Large intestine (tissue), 3 donors: ENCODE results near the gene CFAP157. TPM values are rescaled to one million over a fixed set of nuclear protein-coding genes. Genes with fewer than 3 reads are reported as not detected.
A peak's percentile ranks its signal among the peaks of the same experiment; 100 is the strongest.

Experiments
- DNase-seq, 2 donors: peaks; one replicate each; pipeline versions ENCODE4 v3.0.0 to v3.0.0-alpha.2; 2013
- H3K27ac ChIP-seq: one replicate; pipeline ENCODE4 v1.5.1; 2013; ENCODE audit warnings: low read length
- H3K27me3 ChIP-seq: 2 replicates; pipeline ENCODE4 v1.6.1; 2013; ENCODE audit warnings: low read length; ENCODE audit not compliant: control insufficient read depth, insufficient read depth
- H3K36me3 ChIP-seq: 2 replicates; pipeline ENCODE4 v1.6.1; 2013; ENCODE audit warnings: low read length; ENCODE audit not compliant: control insufficient read depth, insufficient read depth
- H3K4me1 ChIP-seq: one replicate; pipeline ENCODE4 v1.6.1; 2013; ENCODE audit warnings: low read length; ENCODE audit not compliant: control insufficient read depth, insufficient read depth
- H3K4me3 ChIP-seq: one replicate; pipeline ENCODE4 v1.5.1; 2013; ENCODE audit warnings: low read length
- H3K9me3 ChIP-seq: one replicate; pipeline ENCODE4 v1.6.1; 2013; ENCODE audit warnings: mild to moderate bottlenecking, low read depth, low read length, moderate library complexity; ENCODE audit not compliant: control insufficient read depth
- WGBS: methylation state at CpG from one replicate; pipeline ENCODE4 v1.1.5; 2013; ENCODE audit warnings: low lambda C conversion rate; ENCODE audit not compliant: insufficient coverage; 5-methylcytosine and 5-hydroxymethylcytosine counted together
- polyA plus RNA-seq: library from polyadenylated mRNA; unstranded; fragments of 120-200 nt; gene quantifications from one replicate; pipeline ENCODE4 v1.2.1, GENCODE V29; 2013

CFAP157 gene
- polyA plus RNA-seq, 1 donor: 0.84 TPM

DNA sequence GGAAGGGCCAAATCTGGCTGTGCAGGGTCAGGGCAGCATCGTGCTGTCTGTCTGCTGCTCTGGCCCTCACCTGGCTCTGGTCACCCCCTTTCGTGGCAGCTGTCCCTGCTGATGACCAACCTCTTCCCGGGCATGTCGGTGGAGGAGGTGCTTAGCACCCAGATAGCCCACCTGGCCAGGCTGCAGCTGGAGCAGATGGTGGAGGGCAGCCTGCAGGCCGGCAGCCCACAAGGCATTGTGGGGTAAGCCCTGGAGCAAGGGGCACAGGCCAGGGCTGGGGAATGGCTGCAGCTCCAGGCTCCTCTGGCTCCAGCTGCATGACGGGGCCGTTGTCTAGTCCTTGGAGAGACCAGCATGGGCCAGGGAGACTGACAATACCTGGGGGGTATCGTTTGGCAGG is 20.1 kb downstream of the CFAP157 start:
- Histone ChIP-seq H3K9me3 (peaks cover 3% of the 10 kb centered on the region), H3K27ac (no peak overlapping the region), H3K4me3 (no peak overlapping the region), H3K4me1 (no peaks in the 10 kb centered on the region), H3K36me3 (peaks cover 6% of the 10 kb centered on the region), H3K27me3 (no peaks in the 10 kb centered on the region)
- DNase-seq: no peak
- no CpG with 5 or more reads among the region's 8 CpGs for WGBS

DNA sequence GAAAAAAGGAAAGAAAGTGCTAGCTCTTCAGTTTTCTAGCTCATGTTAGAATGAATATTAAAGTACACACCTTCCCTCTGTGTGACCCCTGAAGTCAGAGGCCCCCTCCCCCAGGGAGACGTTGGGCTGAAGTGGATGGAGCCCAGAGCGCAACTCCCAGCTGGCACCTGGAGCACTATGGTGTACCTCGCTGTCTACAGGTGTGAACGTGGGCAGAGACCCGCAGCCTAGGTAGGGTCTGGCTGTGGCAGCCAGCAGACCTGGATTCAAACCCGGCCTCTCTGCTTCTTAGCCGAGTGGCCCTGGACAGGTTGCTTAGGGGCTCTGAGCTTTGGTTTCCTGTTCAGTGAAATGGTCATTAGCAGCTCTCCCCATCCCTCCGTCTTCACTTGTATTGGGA is 22.0 kb downstream of the CFAP157 start:
- Histone ChIP-seq H3K27ac (no peak overlapping the region), H3K4me1 (no peaks in the 10 kb centered on the region), H3K36me3 (peaks cover 20% of the 10 kb centered on the region), H3K27me3 (no peaks in the 10 kb centered on the region), H3K9me3 (peaks cover 3% of the 10 kb centered on the region), H3K4me3 (no peak overlapping the region)
- no peak for DNase-seq
- no CpG with 5 or more reads among the region's 8 CpGs for WGBS

- H3K27ac ChIP-seq: no peak overlapping the region
- WGBS: no CpG with 5 or more reads among the region's 18 CpGs
- no peak overlapping the region for H3K4me3 ChIP-seq
- peaks cover 20% of the 10 kb centered on the region for H3K36me3 ChIP-seq
- DNase-seq: no peak
- peaks cover 7% of the 10 kb centered on the region for H3K4me1 ChIP-seq
- H3K9me3 ChIP-seq: peaks cover under 1% of the 10 kb centered on the region
- H3K27me3 ChIP-seq: no peaks in the 10 kb centered on the region
Measured at GRCh38 chr9:127729522-127730256, 22.9 kb downstream of the CFAP157 start.

- no peak overlapping the region for H3K4me3 ChIP-seq
- no peaks in the 10 kb centered on the region for H3K9me3 ChIP-seq
- peaks cover 20% of the 10 kb centered on the region for H3K36me3 ChIP-seq
- no peaks in the 10 kb centered on the region for H3K27me3 ChIP-seq
- peaks cover 7% of the 10 kb centered on the region for H3K4me1 ChIP-seq
- no peak for DNase-seq
- H3K27ac ChIP-seq: no peak overlapping the region
- no CpG with 5 or more reads among the region's 9 CpGs for WGBS
Measured at GRCh38 chr9:127730262-127730661, 23.5 kb downstream of the CFAP157 start.

DNA sequence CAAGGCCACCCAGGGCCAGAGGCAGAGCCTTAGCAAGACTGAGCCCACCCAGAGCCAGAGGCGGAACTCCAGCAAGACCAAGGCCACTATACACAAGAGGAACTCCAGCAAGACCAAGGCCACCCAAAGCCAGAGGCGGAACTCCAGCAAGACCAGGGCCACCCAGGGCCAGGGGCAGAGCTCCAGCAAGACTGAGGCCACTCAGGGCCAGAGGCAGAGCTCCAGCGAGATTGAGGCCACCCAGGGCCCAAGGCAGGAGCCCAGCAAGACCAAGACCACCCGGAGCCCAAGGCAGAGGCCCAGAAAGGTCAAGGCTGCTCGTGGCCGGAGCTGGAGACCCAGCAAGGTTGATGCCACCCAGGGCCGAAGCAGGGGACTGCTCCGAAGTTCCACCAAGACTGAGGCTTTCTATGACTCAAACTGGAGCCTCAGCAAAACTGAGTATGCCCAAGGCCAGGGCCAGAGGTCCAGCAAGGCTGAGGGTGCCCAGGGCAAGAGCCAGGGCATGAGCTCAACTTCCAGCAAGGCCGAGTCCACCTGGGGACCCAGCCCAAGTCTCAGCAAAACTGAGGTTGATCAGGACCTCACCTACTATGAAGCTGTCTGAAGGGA is 24.1 kb downstream of the CFAP157 start:
- no CpG with 5 or more reads among the region's 9 CpGs for WGBS
- no peaks in the 10 kb centered on the region for H3K27me3 ChIP-seq
- DNase-seq: no peak
- peaks cover 7% of the 10 kb centered on the region for H3K4me1 ChIP-seq
- H3K9me3 ChIP-seq: no peaks in the 10 kb centered on the region
- H3K27ac ChIP-seq: no peak overlapping the region
- H3K4me3 ChIP-seq: no peak overlapping the region
- H3K36me3 ChIP-seq: peaks cover 20% of the 10 kb centered on the region

- Histone ChIP-seq H3K27me3 (no peaks in the 10 kb centered on the region), H3K36me3 (peaks cover 20% of the 10 kb centered on the region), H3K4me3 (no peak overlapping the region), H3K27ac (no peak overlapping the region), H3K9me3 (no peaks in the 10 kb centered on the region), H3K4me1 (peaks cover 7% of the 10 kb centered on the region)
- WGBS: no CpG with 5 or more reads among the region's 16 CpGs
- no peak for DNase-seq
Measured at GRCh38 chr9:127731938-127732337, 25.1 kb downstream of the CFAP157 start.

GRCh38 chr9:127732444-127732843 is 25.7 kb downstream of the CFAP157 start:
- DNase-seq: no peak
- H3K36me3 ChIP-seq: peaks cover 20% of the 10 kb centered on the region
- H3K27ac ChIP-seq: no peak overlapping the region

GRCh38 chr9:127733614-127734013 is 26.8 kb downstream of the CFAP157 start:
- no peak for DNase-seq
- H3K4me1 ChIP-seq: peaks cover 7% of the 10 kb centered on the region
- H3K27me3 ChIP-seq: peaks cover 9% of the 10 kb centered on the region
- no peak overlapping the region for H3K4me3 ChIP-seq
- no CpG with 5 or more reads among the region's 2 CpGs for WGBS
- H3K36me3 ChIP-seq: peaks cover 20% of the 10 kb centered on the region
- H3K9me3 ChIP-seq: no peaks in the 10 kb centered on the region
- H3K27ac ChIP-seq: no peak overlapping the region

More at GRCh38 chr9:127732444-127732843, 25.7 kb downstream of the CFAP157 start:
- no peaks in the 10 kb centered on the region for H3K9me3 ChIP-seq
- H3K27me3 ChIP-seq: peaks cover 3% of the 10 kb centered on the region
- H3K4me1 ChIP-seq: peaks cover 7% of the 10 kb centered on the region
- no peak overlapping the region for H3K4me3 ChIP-seq
- no CpG with 5 or more reads among the region's 21 CpGs for WGBS

- WGBS: no CpG with 5 or more reads among the region's 22 CpGs
- no peaks in the 10 kb centered on the region for H3K9me3 ChIP-seq
- peak overlapping the region; percentile 92 for H3K27ac ChIP-seq
- H3K27me3 ChIP-seq: peaks cover 9% of the 10 kb centered on the region
- no peak for DNase-seq
- peak overlapping the region; percentile 75 for H3K4me3 ChIP-seq
- H3K4me1 ChIP-seq: peaks cover 7% of the 10 kb centered on the region
- H3K36me3 ChIP-seq: peaks cover 20% of the 10 kb centered on the region
Measured at GRCh38 chr9:127734247-127734746, 27.5 kb downstream of the CFAP157 start.

DNA sequence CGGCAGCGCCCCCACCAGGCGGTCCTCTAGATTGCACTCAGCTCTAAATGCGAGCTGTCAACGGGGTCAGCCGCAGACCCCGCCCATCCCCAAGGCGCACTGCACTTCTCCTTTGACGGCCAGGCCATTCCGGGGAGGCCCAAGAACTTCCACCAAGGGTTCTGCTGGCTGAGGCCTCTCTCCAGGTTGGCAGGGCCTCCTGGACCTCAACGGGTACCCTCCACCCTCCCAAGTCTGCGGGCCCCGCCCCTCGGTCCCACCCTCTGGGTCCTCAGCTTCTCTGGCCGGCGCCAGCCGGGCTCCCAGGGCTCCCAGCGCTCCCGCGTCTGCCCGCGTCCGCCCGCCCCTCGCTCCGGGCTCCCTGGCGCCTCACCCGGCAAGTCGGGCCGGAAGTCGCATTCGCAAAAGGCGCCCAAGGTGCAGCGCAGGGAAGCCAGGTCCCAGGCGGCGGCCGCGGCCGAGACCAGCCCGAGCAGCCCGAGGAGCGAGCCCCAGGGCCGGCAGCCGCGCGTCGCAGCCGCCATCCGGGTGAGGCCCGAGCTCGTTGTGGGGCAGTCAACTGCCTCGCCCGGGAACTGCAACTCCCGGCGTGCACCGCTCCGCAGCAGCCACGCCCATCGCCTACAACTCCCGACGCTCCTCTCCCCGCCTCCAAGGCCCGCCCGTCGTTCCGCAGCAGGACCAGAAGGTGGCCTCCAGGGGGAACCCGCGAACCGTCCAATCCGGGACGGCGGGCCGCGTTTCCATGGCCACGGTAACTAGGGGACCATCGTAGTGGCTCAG is 28.1 kb downstream of the CFAP157 start, which contains the start of gene TOR2A:
TOR2A (minus strand) TSS at position 548 of the 783 bp plus-strand sequence; CDS start at position 524, 24 bp downstream.
- H3K4me3 ChIP-seq: peak within 1 kb of the TSS; percentile 75
- no peaks in the 10 kb centered on the region for H3K9me3 ChIP-seq
- peak; percentile 97 to 98 for DNase-seq
- peaks cover 7% of the 10 kb centered on the region for H3K4me1 ChIP-seq
- H3K36me3 ChIP-seq: peaks cover 20% of the 10 kb centered on the region
- WGBS: no CpG with 5 or more reads among the region's 76 CpGs
- peak within 1 kb of the TSS; percentile 92 for H3K27ac ChIP-seq
- H3K27me3 ChIP-seq: peaks cover 14% of the 10 kb centered on the region
